H1 (cell line): Measurements from ENCODE around the gene DBNDD1.

ENCODE experiments used
- EZH2 ChIP-seq: fragments of 200-600 bp; sonication (generic); IDR thresholded peaks from 2 replicates; pipeline ENCODE4 v1.7.1; 2012; ENCODE audit warnings: low read depth, mild to moderate bottlenecking, moderate library complexity, low read length, inconsistent platforms; ENCODE audit not compliant: severe bottlenecking
- NRF1 ChIP-seq: IDR thresholded peaks from 2 replicates; pipeline ENCODE4 v1.6.1; 2011; ENCODE audit warnings: mild to moderate bottlenecking, low read depth, low read length, improper control_type of control experiment
- SIX5 ChIP-seq: IDR thresholded peaks from 2 replicates; pipeline ENCODE4 v1.6.1; 2011; ENCODE audit warnings: mild to moderate bottlenecking, low read depth, low read length
- USF2 ChIP-seq: IDR thresholded peaks from 2 replicates; pipeline ENCODE4 v1.6.1; 2011; ENCODE audit warnings: low read length, improper control_type of control experiment

GRCh38 chr16:90018297-90018651 lies 982 bp downstream of the DBNDD1 start:
- TF ChIP-seq EZH2 (no peak), USF2 (no peak), NRF1 (no peak), SIX5 (no peak)
